Muscle of leg (tissue), 11 donors: ENCODE measurements around the gene ARHGEF6. TPM values are rescaled to one million over a fixed set of nuclear protein-coding genes. Genes with fewer than 3 reads are reported as not detected.

Experiments used
- DNase-seq: peaks from one replicate; pipeline ENCODE4 v3.0.0; 2013
- H3K27ac ChIP-seq: one replicate; pipeline ENCODE4 v1.5.1; 2013; ENCODE audit warnings: mild to moderate bottlenecking, low read length, control low read depth
- H3K27me3 ChIP-seq: one replicate; pipeline ENCODE4 v1.6.1; 2013; ENCODE audit warnings: low read length; ENCODE audit not compliant: control insufficient read depth, insufficient read depth
- H3K36me3 ChIP-seq: one replicate; pipeline ENCODE4 v1.6.1; 2013; ENCODE audit warnings: low read length; ENCODE audit not compliant: control insufficient read depth, insufficient read depth
- H3K4me1 ChIP-seq: one replicate; pipeline ENCODE4 v1.6.1; 2013; ENCODE audit warnings: low read length; ENCODE audit not compliant: control insufficient read depth, insufficient read depth
- H3K4me3 ChIP-seq: one replicate; pipeline ENCODE4 v1.5.1; 2013; ENCODE audit warnings: low read length, control low read depth
- H3K9me3 ChIP-seq: replicated peaks from 2 replicates; pipeline ENCODE4 v1.6.1; 2013; ENCODE audit warnings: low read depth, low read length; ENCODE audit not compliant: control insufficient read depth
- WGBS: methylation state at CpG from one replicate; pipeline ENCODE4 v1.1.5; 2013; ENCODE audit warnings: missing lambda C conversion rate; ENCODE audit not compliant: insufficient coverage; 5-methylcytosine and 5-hydroxymethylcytosine counted together
- polyA plus RNA-seq, 8 donors: library from polyadenylated mRNA; unstranded; fragments of 120-200 nt; gene quantifications; one replicate each; pipeline versions ENCODE4 v1.2.1 to v1.2.3, GENCODE V29; 2013; ENCODE audit warnings: inconsistent platforms in 1 of 8, low replicate concordance in 1 of 8; ENCODE audit not compliant: insufficient read length in 8 of 8, insufficient read depth in 1 of 8
- total RNA-seq: library from RNA; stranded (reverse); fragments of 120-200 nt; gene quantifications from one replicate; pipeline ENCODE4 v1.2.4, GENCODE V29; 2013

The ARHGEF6 gene
- total and polyA plus RNA-seq, 9 donors = 29.2 to 43.3 (median 36.3) TPM

DNA sequence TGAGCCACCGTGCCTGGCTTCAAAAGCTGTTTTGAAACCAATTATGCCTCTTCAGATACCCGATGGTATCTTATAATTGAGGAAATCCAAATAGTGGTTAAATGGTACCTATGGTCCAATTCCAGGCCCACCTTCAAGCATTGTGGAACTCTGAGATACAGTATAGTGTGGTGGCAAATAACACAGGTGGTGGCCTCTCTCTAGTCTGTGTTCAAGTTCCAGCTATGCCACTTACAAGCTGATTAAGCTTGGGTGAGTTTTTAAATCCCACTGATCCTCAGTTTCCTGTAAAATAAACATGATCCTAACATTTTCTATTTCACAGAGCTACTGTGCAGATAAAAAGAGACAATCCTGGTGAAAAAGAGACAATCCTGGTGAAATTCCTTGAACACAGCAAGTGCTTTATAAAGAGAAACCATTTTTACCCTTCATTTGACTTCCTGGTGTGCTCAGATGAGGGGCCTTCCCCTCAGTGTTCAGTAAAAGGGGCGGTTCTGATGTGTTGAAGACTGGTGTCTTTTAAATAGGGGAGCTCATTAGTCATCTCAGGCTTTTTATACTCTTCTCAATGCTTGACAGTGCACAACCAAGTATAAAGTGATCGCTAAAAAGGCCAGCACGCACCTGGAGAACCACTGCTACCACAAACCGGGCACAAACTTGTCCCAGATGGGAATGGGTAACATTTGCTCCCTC, 163.6 kb downstream of the ARHGEF6 start:
- peaks cover 16% of the 10 kb centered on the region for H3K27me3 ChIP-seq
- no peaks in the 10 kb centered on the region for H3K36me3 ChIP-seq
- no peaks in the 10 kb centered on the region for H3K4me1 ChIP-seq
- H3K27ac ChIP-seq = no peak overlapping the region
- no peak for DNase-seq
- WGBS = 80% methylated on average over 2 of the region's 6 CpGs
- H3K4me3 ChIP-seq = no peak overlapping the region
- no peaks in the 10 kb centered on the region for H3K9me3 ChIP-seq

Other genes starting within 250 kb of the ARHGEF6 start
- gene VGLL1, start 248.7 kb downstream of the ARHGEF6 start, total RNA-seq = 0.09 TPM
- gene VGLL1, start 248.7 kb downstream of the ARHGEF6 start, polyA plus RNA-seq = 1 to 10 TPM in 1 of 8 donors, under 1 TPM in 2, not detected in 5; 0.14 to 1.7 (median 0.16) TPM
- gene CD40LG, start 132.8 kb downstream of the ARHGEF6 start, total RNA-seq = not detected
- gene CD40LG, start 132.8 kb downstream of the ARHGEF6 start, polyA plus RNA-seq = under 1 TPM in 2 of 8 donors, not detected in 6; 0.11 to 0.15 TPM
- gene RBMX, start 99.8 kb upstream of the ARHGEF6 start, total RNA-seq = 212 TPM
- 100 to 1,000 TPM; 186 to 254 (median 224) TPM for gene RBMX, start 99.8 kb upstream of the ARHGEF6 start, polyA plus RNA-seq